Measurements from ENCODE around the gene C5orf34. TPM values are rescaled to one million over a fixed set of nuclear protein-coding genes. Genes with fewer than 3 reads are reported as not detected.

Gene C5orf34
- total RNA-seq, 1 experiment from 2014 or later, result 16.3 TPM

DNA sequence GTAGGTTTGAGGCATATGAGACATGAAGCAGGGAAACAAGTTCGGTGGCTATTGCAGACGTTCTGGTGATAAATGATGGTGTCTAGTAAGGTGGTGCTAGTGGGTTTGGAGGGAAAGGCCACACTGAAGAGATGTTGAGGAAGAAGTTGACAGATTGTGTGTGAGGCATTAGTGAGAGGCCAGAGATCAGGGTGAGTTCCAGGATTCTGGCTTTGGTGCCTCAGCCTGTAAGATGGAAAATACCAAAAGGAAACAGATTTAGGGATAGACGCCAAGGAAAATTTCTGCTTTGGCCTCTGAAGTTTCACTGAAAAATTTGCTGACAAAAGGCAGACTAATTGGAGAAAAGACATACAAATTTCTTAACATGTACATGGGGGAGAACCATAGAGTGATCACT lies 48.4 kb upstream of the C5orf34 start:
- BruUV-seq (replicated peaks), result no TSS peak
- TF ChIP-seq, protein P1, sequence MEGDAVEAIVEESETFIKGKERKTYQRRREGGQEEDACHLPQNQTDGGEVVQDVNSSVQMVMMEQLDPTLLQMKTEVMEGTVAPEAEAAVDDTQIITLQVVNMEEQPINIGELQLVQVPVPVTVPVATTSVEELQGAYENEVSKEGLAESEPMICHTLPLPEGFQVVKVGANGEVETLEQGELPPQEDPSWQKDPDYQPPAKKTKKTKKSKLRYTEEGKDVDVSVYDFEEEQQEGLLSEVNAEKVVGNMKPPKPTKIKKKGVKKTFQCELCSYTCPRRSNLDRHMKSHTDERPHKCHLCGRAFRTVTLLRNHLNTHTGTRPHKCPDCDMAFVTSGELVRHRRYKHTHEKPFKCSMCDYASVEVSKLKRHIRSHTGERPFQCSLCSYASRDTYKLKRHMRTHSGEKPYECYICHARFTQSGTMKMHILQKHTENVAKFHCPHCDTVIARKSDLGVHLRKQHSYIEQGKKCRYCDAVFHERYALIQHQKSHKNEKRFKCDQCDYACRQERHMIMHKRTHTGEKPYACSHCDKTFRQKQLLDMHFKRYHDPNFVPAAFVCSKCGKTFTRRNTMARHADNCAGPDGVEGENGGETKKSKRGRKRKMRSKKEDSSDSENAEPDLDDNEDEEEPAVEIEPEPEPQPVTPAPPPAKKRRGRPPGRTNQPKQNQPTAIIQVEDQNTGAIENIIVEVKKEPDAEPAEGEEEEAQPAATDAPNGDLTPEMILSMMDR (conservative IDR thresholded peaks at IDR 0.05; ENCODE audit: low read depth, low read length), result no peak
- TF ChIP-seq EZH2phosphoT487 (IDR thresholded peaks at IDR 0.05; ENCODE audit: borderline replicate concordance, low read length), result no peak
- TF ChIP-seq EZH2 (IDR thresholded peaks at IDR 0.05; ENCODE audit: low read length, unreplicated experiment), result no peak

DNA sequence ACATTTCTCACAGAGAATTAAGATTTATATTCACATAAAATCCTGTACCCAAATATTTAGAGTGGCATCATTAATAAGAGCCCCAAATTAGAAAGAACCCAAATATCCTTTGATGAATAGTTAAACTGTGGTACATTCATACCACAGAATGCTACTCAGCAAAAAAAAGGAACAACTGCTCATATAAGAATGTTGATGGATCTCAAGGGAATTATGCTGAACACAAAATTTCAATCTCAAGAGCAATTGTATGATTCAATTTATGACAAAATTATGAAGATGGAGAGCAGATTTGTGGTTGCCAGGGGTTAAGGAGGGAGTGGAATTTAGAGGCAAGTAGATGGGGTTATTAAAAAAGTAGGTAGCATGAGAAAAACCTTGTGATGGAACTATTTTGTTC lies 46.4 kb upstream of the C5orf34 start:
- peaks cover under 1% of the 10 kb centered on the region for H3K79me2 ChIP-seq (ENCODE audit: low read length)
- ATAC-seq (no peak), DNase-seq (no peak)
- no peak overlapping the region for H3K9ac ChIP-seq (ENCODE audit: low read length)
- H3K4me1 ChIP-seq (ENCODE audit: insufficient read depth, low read length), result no peaks in the 10 kb centered on the region
- intact Hi-C loops (cut with micrococcal nuclease), result no loop called here
- no peak overlapping the region for H2AFZ ChIP-seq (ENCODE audit: low read length)
- H3K4me2 ChIP-seq (ENCODE audit: low read length), result no peak overlapping the region
- no peaks in the 10 kb centered on the region for H3K9me2 ChIP-seq (replicated peaks; ENCODE audit: low read length)
- POLR2A ChIA-PET (ENCODE audit: unreplicated experiment), result no interaction called here
- no peaks in the 10 kb centered on the region for H3F3A ChIP-seq (ENCODE audit: low read length, unreplicated experiment)
- H3K27me3 ChIP-seq (ENCODE audit: low read length), result no peaks in the 10 kb centered on the region
- CTCF ChIA-PET, result no interaction called here
- no TSS peak for BruUV-seq (replicated peaks)
- H3K27ac ChIP-seq (ENCODE audit: low read length), result no peak overlapping the region
- H3K36me3 ChIP-seq (ENCODE audit: low read depth, low read length), result no peaks in the 10 kb centered on the region
- TF ChIP-seq EZH2phosphoT487 (IDR thresholded peaks at IDR 0.05; ENCODE audit: borderline replicate concordance, low read length), result no peak
- TF ChIP-seq, protein P1 (conservative IDR thresholded peaks at IDR 0.05; ENCODE audit: low read depth, low read length), result no peak
- no peak for TF ChIP-seq EZH2 (IDR thresholded peaks at IDR 0.05; ENCODE audit: low read length, unreplicated experiment)
- H3K9me3 ChIP-seq (ENCODE audit: low read length), result no peaks in the 10 kb centered on the region
- H3K4me3 ChIP-seq (ENCODE audit: low read length), result no peak overlapping the region
- H4K20me1 ChIP-seq (ENCODE audit: low read length), result no peaks in the 10 kb centered on the region

More for the DNA sequence above, 48.4 kb upstream of the C5orf34 start:
- H3K27me3 ChIP-seq (ENCODE audit: low read length), result no peaks in the 10 kb centered on the region
- H3K4me3 ChIP-seq (ENCODE audit: low read length), result no peak overlapping the region
- H3F3A ChIP-seq (ENCODE audit: low read length, unreplicated experiment), result no peaks in the 10 kb centered on the region
- no peak overlapping the region for H3K27ac ChIP-seq (ENCODE audit: low read length)
- no peak overlapping the region for H2AFZ ChIP-seq (ENCODE audit: low read length)
- DNase-seq, result no peak
- H3K4me2 ChIP-seq (ENCODE audit: low read length), result no peak overlapping the region
- no peak for ATAC-seq
- H3K9me2 ChIP-seq (replicated peaks; ENCODE audit: low read length), result no peaks in the 10 kb centered on the region
- POLR2A ChIA-PET (ENCODE audit: unreplicated experiment), result no interaction called here
- no peaks in the 10 kb centered on the region for H3K9me3 ChIP-seq (ENCODE audit: low read length)
- H3K79me2 ChIP-seq (ENCODE audit: low read length), result no peaks in the 10 kb centered on the region
- CTCF ChIA-PET, result no interaction called here
- H3K4me1 ChIP-seq (ENCODE audit: insufficient read depth, low read length), result no peaks in the 10 kb centered on the region
- H4K20me1 ChIP-seq (ENCODE audit: low read length), result no peaks in the 10 kb centered on the region
- H3K36me3 ChIP-seq (ENCODE audit: low read depth, low read length), result no peaks in the 10 kb centered on the region
- H3K9ac ChIP-seq (ENCODE audit: low read length), result no peak overlapping the region
- intact Hi-C loops (cut with micrococcal nuclease), result no loop called here

DNA sequence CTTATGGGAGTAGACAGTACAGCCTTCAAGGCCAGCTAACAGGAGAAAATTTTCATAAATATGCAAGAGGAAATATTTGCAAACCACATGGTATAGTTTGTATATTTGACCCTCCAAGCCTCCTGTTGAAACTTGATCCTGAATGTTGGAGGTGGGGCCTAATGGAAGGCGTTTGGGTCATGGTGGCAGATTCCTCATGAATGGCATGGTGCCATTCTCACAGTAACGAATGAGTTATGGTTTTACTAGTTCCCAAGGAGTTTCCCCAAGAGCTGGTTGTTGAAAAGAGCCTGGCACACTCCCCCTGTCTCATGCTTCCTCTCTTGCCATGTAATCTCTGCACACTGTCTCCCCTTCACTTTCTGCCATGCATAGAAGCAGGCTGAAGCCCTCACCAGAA lies 45.2 kb upstream of the C5orf34 start:
- Histone ChIP-seq H3F3A (ENCODE audit: low read length, unreplicated experiment) (no peaks in the 10 kb centered on the region), H3K27me3 (ENCODE audit: low read length) (no peaks in the 10 kb centered on the region), H3K4me3 (ENCODE audit: low read length) (no peak overlapping the region), H3K27ac (ENCODE audit: low read length) (no peak overlapping the region), H3K9me3 (ENCODE audit: low read length) (no peaks in the 10 kb centered on the region), H3K9me2 (replicated peaks; ENCODE audit: low read length) (no peaks in the 10 kb centered on the region), H3K4me1 (ENCODE audit: insufficient read depth, low read length) (peaks cover 4% of the 10 kb centered on the region), H3K36me3 (ENCODE audit: low read depth, low read length) (no peaks in the 10 kb centered on the region), H3K4me2 (ENCODE audit: low read length) (no peak overlapping the region), H3K9ac (ENCODE audit: low read length) (no peak overlapping the region), H2AFZ (ENCODE audit: low read length) (no peak overlapping the region), H4K20me1 (ENCODE audit: low read length) (peaks cover 5% of the 10 kb centered on the region), H3K79me2 (ENCODE audit: low read length) (peaks cover 13% of the 10 kb centered on the region)
- ChIA-PET POLR2A (ENCODE audit: unreplicated experiment) (no interaction called here), CTCF (no interaction called here)
- ATAC-seq, result no peak
- TF ChIP-seq EZH2 (IDR thresholded peaks at IDR 0.05; ENCODE audit: low read length, unreplicated experiment) (no peak), EZH2phosphoT487 (IDR thresholded peaks at IDR 0.05; ENCODE audit: borderline replicate concordance, low read length) (no peak)
- TF ChIP-seq, protein P1 (conservative IDR thresholded peaks at IDR 0.05; ENCODE audit: low read depth, low read length), result no peak
- no TSS peak for BruUV-seq (replicated peaks)
- intact Hi-C loops (cut with micrococcal nuclease), result no loop called here
- DNase-seq, result peak; percentile 23

All from PC-3 (cell line).